Kidney (tissue), 22 donors: Measurements from ENCODE around the gene TGFB2. TPM values are rescaled to one million over a fixed set of nuclear protein-coding genes. Genes with fewer than 3 reads are reported as not detected.

Source experiments
- DNase-seq, 5 donors: peaks; one replicate each; pipeline ENCODE4 v3.0.0-alpha.2; 2013 to 2020
- FAIRE-seq: peaks from 2 replicates; lab custom pipeline; 2012; peaks lifted over from hg19 to GRCh38; lab: Jason Lieb, UNC
- H3K27ac ChIP-seq, 2 donors: one replicate each; pipeline ENCODE4 v1.7.0; 2013; ENCODE audit warnings: low read depth in 2 of 2, low read length in 2 of 2, inconsistent platforms in 1 of 2
- H3K27me3 ChIP-seq: one replicate; pipeline ENCODE4 v1.7.1; 2013; ENCODE audit warnings: low read length, inconsistent platforms; ENCODE audit not compliant: control insufficient read depth, insufficient read depth
- H3K36me3 ChIP-seq, 3 donors: one replicate each; pipeline versions ENCODE4 v1.7.0 to v1.7.1; 2013; ENCODE audit warnings: low read length in 3 of 3, control low read depth in 1 of 3, inconsistent platforms in 1 of 3; ENCODE audit not compliant: insufficient read depth in 3 of 3, control insufficient read depth in 2 of 3
- H3K4me1 ChIP-seq, 3 donors: one replicate each; pipeline versions ENCODE4 v1.7.0 to v1.7.1; 2013; ENCODE audit warnings: low read length in 3 of 3, inconsistent platforms in 1 of 3, low read depth in 1 of 3; ENCODE audit not compliant: control insufficient read depth in 2 of 3, insufficient read depth in 2 of 3
- H3K4me3 ChIP-seq, 3 donors: one replicate each; pipeline versions ENCODE4 v1.7.0 to v1.8.1; 2013; ENCODE audit warnings: low read length in 3 of 3, control low read depth in 1 of 3, inconsistent platforms in 1 of 3
- H3K9ac ChIP-seq, 3 donors: one replicate each; pipeline versions ENCODE4 v1.7.0 to v1.7.1; 2013; ENCODE audit warnings: low read length in 3 of 3, control low read depth in 1 of 3, inconsistent platforms in 1 of 3
- H3K9me3 ChIP-seq, 3 donors: one replicate each; pipeline versions ENCODE4 v1.7.0 to v1.7.1; 2013; ENCODE audit warnings: low read length in 3 of 3, control low read depth in 1 of 3, inconsistent platforms in 1 of 3; ENCODE audit not compliant: control insufficient read depth in 2 of 3, insufficient read depth in 1 of 3
- intact Hi-C: fragments of 100-400 bp; cut with DNase I; formaldehyde crosslinking; loops from one replicate; pipeline ENCODE4 v1.11.1; 2022
- long read RNA-seq, 10 donors: library from polyadenylated mRNA in 1 of 10; unstranded in 1 of 10; transcript quantifications; one replicate each; pipeline ENCODE4 v2.0.0 and lab custom pipeline, GENCODE V29; 2021 to 2026
- polyA plus RNA-seq: library from polyadenylated mRNA; stranded (reverse); fragments of 350-450 nt; fragmentation: Illumina TruSeq; extraction: RNeasy Lipid Tissue Mini Kit (QIAGEN cat#74804); gene quantifications from one replicate; pipeline ENCODE4 v1.2.3, GENCODE V29; 2014; ENCODE audit warnings: low read depth, low replicate concordance; ENCODE audit not compliant: insufficient read depth
- total RNA-seq: library from RNA; stranded (reverse); fragmentation: NEBNext Ultra II Directional; extraction: Animal tissue kit (Norgen Biotek cat#: 25700); gene quantifications from one replicate; pipeline ENCODE4 v1.2.1, GENCODE V29; 2021
- TF ChIP-seq, protein P1 (sequence below): IDR thresholded peaks from 3 replicates; pipeline ENCODE4 v1.5.1; 2012; ENCODE audit warnings: mild to moderate bottlenecking, moderate library complexity, borderline replicate concordance; ENCODE audit not compliant: insufficient read depth; ENCODE audit errors: extremely low read depth
- donor health status: control.
- donor health status: control.
- donor health status: control.
- donor health status: control.
- donor health status: control.
- donor health status: DM: yes; HTN: yes; CAD: no.
- donor health status: Normal renal cell carcinoma (clear cell type).

Gene TGFB2
- 12.2 TPM for total RNA-seq
- 1.4 TPM for polyA plus RNA-seq
- long read RNA-seq, donor 1, full-length matches to known transcripts: 4 of 4 reads
- long read RNA-seq, donor 1, partial matches to known transcripts: 0 of 4 reads
- long read RNA-seq, donor 1, other reads (novel, unspliced or antisense): 0 of 4 reads
- long read RNA-seq, donor 2, full-length matches to known transcripts: 1 of 1 reads
- long read RNA-seq, donor 2, partial matches to known transcripts: 0 of 1 reads
- long read RNA-seq, donor 2, other reads (novel, unspliced or antisense): 0 of 1 reads
- long read RNA-seq, donor 3, full-length matches to known transcripts: 3 of 3 reads
- long read RNA-seq, donor 3, partial matches to known transcripts: 0 of 3 reads
- long read RNA-seq, donor 3, other reads (novel, unspliced or antisense): 0 of 3 reads
- long read RNA-seq, donor 4: 0 reads
- long read RNA-seq, donor 5: 0 reads
- long read RNA-seq, donor 6, partial matches to known transcripts: 0 of 2 reads
- long read RNA-seq, donor 6, other reads (novel, unspliced or antisense): 0 of 2 reads
- long read RNA-seq, donor 7, full-length matches to known transcripts: 4 of 4 reads
- long read RNA-seq, donor 7, partial matches to known transcripts: 0 of 4 reads
- long read RNA-seq, donor 7, other reads (novel, unspliced or antisense): 0 of 4 reads
- long read RNA-seq, donor 8: 0 reads
- long read RNA-seq, donor 9, full-length matches to known transcripts: 2 of 2 reads
- long read RNA-seq, donor 9, partial matches to known transcripts: 0 of 2 reads
- long read RNA-seq, donor 9, other reads (novel, unspliced or antisense): 0 of 2 reads
- long read RNA-seq, donor 10, full-length matches to known transcripts: 3 of 3 reads
- long read RNA-seq, donor 10, partial matches to known transcripts: 0 of 3 reads
- long read RNA-seq, donor 10, other reads (novel, unspliced or antisense): 0 of 3 reads

DNA sequence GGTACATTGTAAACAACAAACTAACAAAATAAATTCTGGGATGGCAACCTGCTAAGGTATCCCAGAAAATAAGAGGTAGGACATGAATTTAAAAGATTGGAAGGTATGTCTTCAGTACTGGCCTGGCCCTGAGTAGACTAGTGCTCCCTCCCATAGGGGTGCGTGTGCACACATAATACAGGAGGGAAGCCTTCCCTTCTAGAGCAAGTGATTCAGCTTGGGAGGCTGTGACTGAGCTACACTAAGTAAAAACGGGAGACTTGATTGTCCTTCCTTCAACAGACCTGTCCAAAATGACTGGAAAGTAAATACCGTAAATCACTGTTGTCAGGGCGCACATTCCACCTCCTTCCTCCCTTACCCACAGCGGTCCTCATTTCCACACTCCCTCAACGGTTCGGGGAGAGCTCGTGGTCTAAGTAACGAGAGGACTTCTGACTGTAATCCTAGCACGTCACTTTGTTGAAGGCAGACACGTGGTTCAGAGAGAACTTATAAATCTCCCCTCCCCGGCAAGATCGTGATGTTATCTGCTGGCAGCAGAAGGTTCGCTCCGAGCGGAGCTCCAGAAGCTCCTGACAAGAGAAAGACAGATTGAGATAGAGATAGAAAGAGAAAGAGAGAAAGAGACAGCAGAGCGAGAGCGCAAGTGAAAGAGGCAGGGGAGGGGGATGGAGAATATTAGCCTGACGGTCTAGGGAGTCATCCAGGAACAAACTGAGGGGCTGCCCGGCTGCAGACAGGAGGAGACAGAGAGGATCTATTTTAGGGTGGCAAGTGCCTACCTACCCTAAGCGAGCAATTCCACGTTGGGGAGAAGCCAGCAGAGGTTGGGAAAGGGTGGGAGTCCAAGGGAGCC lies at the start of gene TGFB2:
Gene TGFB2, plus strand, starts transcription at position 523 of the 859 bp plus-strand sequence. CDS start 1,366 bp downstream, outside the sequence.
- Histone ChIP-seq H3K4me1 (peaks cover 0 to 7% (median 0%) of the 10 kb centered on the region in 3 donors), H3K4me3 (peak within 1 kb of the TSS; percentile 73 to 81 (median 78)), H3K9me3 (no peaks in the 10 kb centered on the region), H3K27me3 (no peaks in the 10 kb centered on the region), H3K36me3 (no peaks in the 10 kb centered on the region), H3K9ac (peak within 1 kb of the TSS; percentile 49 to 81 (median 66)), H3K27ac (peak within 1 kb of the TSS; percentile 37 to 78)
- TF ChIP-seq, protein P1, sequence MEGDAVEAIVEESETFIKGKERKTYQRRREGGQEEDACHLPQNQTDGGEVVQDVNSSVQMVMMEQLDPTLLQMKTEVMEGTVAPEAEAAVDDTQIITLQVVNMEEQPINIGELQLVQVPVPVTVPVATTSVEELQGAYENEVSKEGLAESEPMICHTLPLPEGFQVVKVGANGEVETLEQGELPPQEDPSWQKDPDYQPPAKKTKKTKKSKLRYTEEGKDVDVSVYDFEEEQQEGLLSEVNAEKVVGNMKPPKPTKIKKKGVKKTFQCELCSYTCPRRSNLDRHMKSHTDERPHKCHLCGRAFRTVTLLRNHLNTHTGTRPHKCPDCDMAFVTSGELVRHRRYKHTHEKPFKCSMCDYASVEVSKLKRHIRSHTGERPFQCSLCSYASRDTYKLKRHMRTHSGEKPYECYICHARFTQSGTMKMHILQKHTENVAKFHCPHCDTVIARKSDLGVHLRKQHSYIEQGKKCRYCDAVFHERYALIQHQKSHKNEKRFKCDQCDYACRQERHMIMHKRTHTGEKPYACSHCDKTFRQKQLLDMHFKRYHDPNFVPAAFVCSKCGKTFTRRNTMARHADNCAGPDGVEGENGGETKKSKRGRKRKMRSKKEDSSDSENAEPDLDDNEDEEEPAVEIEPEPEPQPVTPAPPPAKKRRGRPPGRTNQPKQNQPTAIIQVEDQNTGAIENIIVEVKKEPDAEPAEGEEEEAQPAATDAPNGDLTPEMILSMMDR: no peak
- intact Hi-C loops: loop anchor here (10.0 kb wide), 1 partner anchor 170 kb away; no protein-coding TSS in a partner anchor
- peak in 4 of 5 donors; percentile 65 to 88 (median 78) for DNase-seq
- no peak for FAIRE-seq

DNA sequence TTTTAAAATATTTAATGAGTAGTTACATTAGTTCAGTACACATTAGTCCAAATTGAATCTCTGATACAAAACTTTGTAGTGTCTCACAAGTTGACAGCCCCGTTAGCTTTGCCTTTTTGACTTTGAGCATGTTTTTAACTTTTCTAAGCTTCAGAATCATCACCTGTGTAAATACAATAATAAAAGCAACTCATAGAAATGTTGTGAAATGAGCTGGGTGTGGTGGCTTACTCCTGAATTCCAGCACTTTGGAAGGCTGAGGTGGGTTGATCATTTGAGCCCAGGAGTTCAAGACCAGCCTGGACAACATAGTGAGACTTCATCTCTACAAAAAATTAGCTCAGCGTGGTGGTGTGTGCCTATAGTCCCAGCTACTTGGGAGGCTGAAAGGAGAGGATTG lies 49.0 kb upstream of the TGFB2 start:
- intact Hi-C loops: no loop called here
- H3K27ac ChIP-seq: no peak overlapping the region
- H3K9ac ChIP-seq: no peak overlapping the region
- DNase-seq (no peak), FAIRE-seq (no peak)
- H3K4me1 ChIP-seq: no peaks in the 10 kb centered on the region
- TF ChIP-seq, protein P1: no peak
- H3K36me3 ChIP-seq: no peaks in the 10 kb centered on the region
- H3K4me3 ChIP-seq: no peak overlapping the region
- no peaks in the 10 kb centered on the region for H3K27me3 ChIP-seq
- no peaks in the 10 kb centered on the region for H3K9me3 ChIP-seq

DNA sequence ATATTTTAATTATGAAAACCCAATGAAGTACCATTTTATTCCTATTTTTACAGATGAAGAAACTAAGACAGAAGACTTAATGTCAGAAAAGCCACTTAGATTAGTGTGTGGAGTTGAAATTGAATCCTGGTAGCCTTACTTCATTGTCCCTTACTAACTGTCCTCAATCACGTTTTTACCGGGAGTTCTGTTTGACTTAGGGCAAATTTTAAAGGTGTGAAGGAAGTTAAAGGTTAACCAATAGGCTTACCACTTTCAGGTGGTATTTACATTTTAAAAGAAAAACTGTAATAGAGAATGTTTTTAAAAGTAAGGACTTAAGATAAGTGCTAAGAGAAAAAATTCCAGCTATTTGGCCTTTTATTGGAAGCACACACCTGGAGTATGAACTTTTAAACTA lies 47.7 kb upstream of the TGFB2 start:
- H3K4me1 ChIP-seq: no peaks in the 10 kb centered on the region
- H3K27ac ChIP-seq: no peak overlapping the region
- DNase-seq (no peak), FAIRE-seq (no peak)
- no peaks in the 10 kb centered on the region for H3K36me3 ChIP-seq
- no peaks in the 10 kb centered on the region for H3K27me3 ChIP-seq
- H3K4me3 ChIP-seq: no peak overlapping the region
- intact Hi-C loops: no loop called here
- no peak overlapping the region for H3K9ac ChIP-seq
- TF ChIP-seq, protein P1: no peak
- no peaks in the 10 kb centered on the region for H3K9me3 ChIP-seq
